GM23338 (cell line): Measurements from ENCODE around the gene UBASH3B. TPM values are rescaled to one million over a fixed set of nuclear protein-coding genes. Genes with fewer than 3 reads are reported as not detected.

Source experiments
- ATAC-seq: fragments of 200-7000 bp; cut with Tn5 transposase; 3 replicates; pipeline ENCODE4 v1.9.1; 2020
- DNase-seq: peaks from one replicate; pipeline ENCODE4 v3.0.0-alpha.2; 2015; ENCODE audit warnings: low spot score
- H2AFZ ChIP-seq: fragments of 200-600 bp; sonication (generic); 2 replicates; pipeline ENCODE4 v1.8.0; 2016; ENCODE audit warnings: antibody characterized with exemption, mild to moderate bottlenecking, moderate library complexity
- H3F3A ChIP-seq: fragments of 200-600 bp; sonication (generic); replicated peaks from 2 replicates; pipeline ENCODE4 v1.8.0; 2017; ENCODE audit warnings: antibody characterized with exemption, mixed run types, low read depth
- H3K27ac ChIP-seq: fragments of 200-600 bp; sonication (generic); 2 replicates; pipeline ENCODE4 v1.6.1; 2016; ENCODE audit warnings: low read depth
- H3K27me3 ChIP-seq: fragments of 200-600 bp; sonication (generic); 2 replicates; pipeline ENCODE4 v1.8.0; 2016; ENCODE audit warnings: mild to moderate bottlenecking, mixed run types, moderate library complexity; ENCODE audit not compliant: insufficient read depth
- H3K36me3 ChIP-seq: fragments of 200-600 bp; sonication (generic); 2 replicates; pipeline ENCODE4 v1.8.0; 2016; ENCODE audit warnings: mild to moderate bottlenecking; ENCODE audit not compliant: insufficient read depth
- H3K4me1 ChIP-seq: fragments of 200-600 bp; sonication (generic); 2 replicates; pipeline ENCODE4 v1.8.0; 2016; ENCODE audit warnings: mild to moderate bottlenecking, moderate library complexity; ENCODE audit not compliant: insufficient read depth
- H3K4me2 ChIP-seq: fragments of 200-600 bp; sonication (generic); 2 replicates; pipeline ENCODE4 v1.7.1; 2017; ENCODE audit warnings: mixed run types
- H3K4me3 ChIP-seq: fragments of 200-600 bp; sonication (generic); 2 replicates; pipeline ENCODE4 v1.6.1; 2016; ENCODE audit warnings: mixed run types
- H3K79me2 ChIP-seq: fragments of 200-600 bp; sonication (generic); replicated peaks from 2 replicates; pipeline ENCODE4 v1.8.0; 2017; ENCODE audit warnings: mild to moderate bottlenecking; ENCODE audit not compliant: insufficient read depth
- H3K9me2 ChIP-seq: fragments of 200-600 bp; sonication (generic); 2 replicates; pipeline ENCODE4 v1.8.0; 2017; ENCODE audit not compliant: insufficient read depth
- H4K20me1 ChIP-seq: fragments of 200-600 bp; sonication (generic); replicated peaks from 2 replicates; pipeline ENCODE4 v1.8.0; 2017; ENCODE audit warnings: mild to moderate bottlenecking; ENCODE audit not compliant: insufficient read depth
- H3K27ac Mint-ChIP-seq: 2 replicates; pipeline ENCODE4 v1.8.0; 2020; ENCODE audit warnings: inconsistent platforms, mild to moderate bottlenecking, moderate library complexity, mixed read lengths
- H3K27me3 Mint-ChIP-seq: 3 replicates; pipeline ENCODE4 v1.8.0; 2022; ENCODE audit warnings: low read depth, mild to moderate bottlenecking, moderate library complexity, mixed read lengths, inconsistent platforms; ENCODE audit not compliant: insufficient read depth, poor library complexity
- H3K36me3 Mint-ChIP-seq: 3 replicates; pipeline ENCODE4 v1.8.0; 2021; ENCODE audit warnings: low read depth, mild to moderate bottlenecking, inconsistent platforms, moderate library complexity, mixed read lengths
- H3K4me1 Mint-ChIP-seq: 3 replicates; pipeline ENCODE4 v1.8.0; 2020; ENCODE audit warnings: mild to moderate bottlenecking, inconsistent platforms, mixed read lengths
- H3K4me3 Mint-ChIP-seq: 3 replicates; pipeline ENCODE4 v1.8.0; 2021; ENCODE audit warnings: moderate library complexity, mild to moderate bottlenecking, inconsistent platforms, mixed read lengths
- H3K9me3 Mint-ChIP-seq: 3 replicates; pipeline ENCODE4 v1.8.0; 2020; ENCODE audit warnings: moderate library complexity, mild to moderate bottlenecking, inconsistent platforms, mixed read lengths
- CREB1 ChIP-seq: fragments of 250-450 bp; sonication (Bioruptor Pico); IDR thresholded peaks from 2 replicates; pipeline ENCODE4 v1.5.0; 2020; ENCODE audit warnings: low read depth, mild to moderate bottlenecking, moderate library complexity
- EZH2 ChIP-seq: fragments of 200-600 bp; sonication (generic); IDR thresholded peaks from one replicate; pipeline ENCODE4 v1.8.0; 2017; ENCODE audit warnings: antibody characterized with exemption, mild to moderate bottlenecking, low read depth; ENCODE audit not compliant: unreplicated experiment
- JUNB ChIP-seq: IDR thresholded peaks from one replicate; pipeline ENCODE4 v1.6.1; 2016; ENCODE audit warnings: antibody characterized with exemption; ENCODE audit not compliant: unreplicated experiment
- NANOG ChIP-seq: IDR thresholded peaks from 2 replicates; pipeline ENCODE4 v1.6.1; 2016; ENCODE audit warnings: antibody characterized with exemption, borderline replicate concordance
- POLR2AphosphoS5 ChIP-seq: IDR thresholded peaks from 2 replicates; pipeline ENCODE4 v1.6.1; 2016; ENCODE audit warnings: antibody characterized with exemption, low read depth
- polyA plus RNA-seq: library from polyadenylated mRNA; unstranded; fragments of >200 nt; fragmentation: Nextera tagmentation; extraction: Ambion mirVana; gene quantifications from 2 replicates; pipeline ENCODE4 v1.2.1, GENCODE V29; 2016
- total RNA-seq: library from RNA; depleted of rRNA; stranded (reverse); fragments of >200 nt; shearing (Covaris generic); gene quantifications from 2 replicates; pipeline ENCODE4 v1.2.3, GENCODE V29; 2014
- TF ChIP-seq, protein P1 (sequence below): fragments of 250-450 bp; sonication (Bioruptor Pico); IDR thresholded peaks from 2 replicates; pipeline ENCODE4 v1.5.0; 2020; ENCODE audit warnings: mild to moderate bottlenecking, moderate library complexity

Gene UBASH3B
- total and polyA plus RNA-seq, 2 experiments from 2014 or later = 2.1 to 12.0 TPM

DNA sequence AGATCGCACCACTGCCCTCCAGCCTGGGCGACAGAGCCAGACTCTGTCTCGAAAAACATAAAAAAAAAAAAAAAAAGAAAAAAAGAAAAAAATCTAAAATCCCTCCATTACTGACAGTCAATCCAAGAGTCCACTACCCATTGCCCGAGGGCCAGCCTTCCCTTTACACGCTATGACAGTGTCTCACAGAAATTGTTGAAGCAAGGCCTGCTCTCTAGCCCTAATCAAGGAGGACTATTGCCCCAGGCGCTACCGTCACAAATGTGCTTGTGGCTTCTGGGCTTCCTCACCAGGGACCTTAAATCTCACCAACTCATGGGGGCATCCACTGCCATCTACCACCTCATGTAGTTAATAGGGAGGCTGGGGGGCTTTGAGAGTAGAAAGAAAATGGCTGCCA lies 49.9 kb downstream of the UBASH3B start:
- no peak overlapping the region for H3K4me3 Mint-ChIP-seq
- no peaks in the 10 kb centered on the region for H3K27me3 Mint-ChIP-seq
- no peaks in the 10 kb centered on the region for H4K20me1 ChIP-seq
- H3K4me2 ChIP-seq = no peak overlapping the region
- TF ChIP-seq NANOG (no peak), JUNB (no peak), EZH2 (no peak)
- TF ChIP-seq, protein P1, sequence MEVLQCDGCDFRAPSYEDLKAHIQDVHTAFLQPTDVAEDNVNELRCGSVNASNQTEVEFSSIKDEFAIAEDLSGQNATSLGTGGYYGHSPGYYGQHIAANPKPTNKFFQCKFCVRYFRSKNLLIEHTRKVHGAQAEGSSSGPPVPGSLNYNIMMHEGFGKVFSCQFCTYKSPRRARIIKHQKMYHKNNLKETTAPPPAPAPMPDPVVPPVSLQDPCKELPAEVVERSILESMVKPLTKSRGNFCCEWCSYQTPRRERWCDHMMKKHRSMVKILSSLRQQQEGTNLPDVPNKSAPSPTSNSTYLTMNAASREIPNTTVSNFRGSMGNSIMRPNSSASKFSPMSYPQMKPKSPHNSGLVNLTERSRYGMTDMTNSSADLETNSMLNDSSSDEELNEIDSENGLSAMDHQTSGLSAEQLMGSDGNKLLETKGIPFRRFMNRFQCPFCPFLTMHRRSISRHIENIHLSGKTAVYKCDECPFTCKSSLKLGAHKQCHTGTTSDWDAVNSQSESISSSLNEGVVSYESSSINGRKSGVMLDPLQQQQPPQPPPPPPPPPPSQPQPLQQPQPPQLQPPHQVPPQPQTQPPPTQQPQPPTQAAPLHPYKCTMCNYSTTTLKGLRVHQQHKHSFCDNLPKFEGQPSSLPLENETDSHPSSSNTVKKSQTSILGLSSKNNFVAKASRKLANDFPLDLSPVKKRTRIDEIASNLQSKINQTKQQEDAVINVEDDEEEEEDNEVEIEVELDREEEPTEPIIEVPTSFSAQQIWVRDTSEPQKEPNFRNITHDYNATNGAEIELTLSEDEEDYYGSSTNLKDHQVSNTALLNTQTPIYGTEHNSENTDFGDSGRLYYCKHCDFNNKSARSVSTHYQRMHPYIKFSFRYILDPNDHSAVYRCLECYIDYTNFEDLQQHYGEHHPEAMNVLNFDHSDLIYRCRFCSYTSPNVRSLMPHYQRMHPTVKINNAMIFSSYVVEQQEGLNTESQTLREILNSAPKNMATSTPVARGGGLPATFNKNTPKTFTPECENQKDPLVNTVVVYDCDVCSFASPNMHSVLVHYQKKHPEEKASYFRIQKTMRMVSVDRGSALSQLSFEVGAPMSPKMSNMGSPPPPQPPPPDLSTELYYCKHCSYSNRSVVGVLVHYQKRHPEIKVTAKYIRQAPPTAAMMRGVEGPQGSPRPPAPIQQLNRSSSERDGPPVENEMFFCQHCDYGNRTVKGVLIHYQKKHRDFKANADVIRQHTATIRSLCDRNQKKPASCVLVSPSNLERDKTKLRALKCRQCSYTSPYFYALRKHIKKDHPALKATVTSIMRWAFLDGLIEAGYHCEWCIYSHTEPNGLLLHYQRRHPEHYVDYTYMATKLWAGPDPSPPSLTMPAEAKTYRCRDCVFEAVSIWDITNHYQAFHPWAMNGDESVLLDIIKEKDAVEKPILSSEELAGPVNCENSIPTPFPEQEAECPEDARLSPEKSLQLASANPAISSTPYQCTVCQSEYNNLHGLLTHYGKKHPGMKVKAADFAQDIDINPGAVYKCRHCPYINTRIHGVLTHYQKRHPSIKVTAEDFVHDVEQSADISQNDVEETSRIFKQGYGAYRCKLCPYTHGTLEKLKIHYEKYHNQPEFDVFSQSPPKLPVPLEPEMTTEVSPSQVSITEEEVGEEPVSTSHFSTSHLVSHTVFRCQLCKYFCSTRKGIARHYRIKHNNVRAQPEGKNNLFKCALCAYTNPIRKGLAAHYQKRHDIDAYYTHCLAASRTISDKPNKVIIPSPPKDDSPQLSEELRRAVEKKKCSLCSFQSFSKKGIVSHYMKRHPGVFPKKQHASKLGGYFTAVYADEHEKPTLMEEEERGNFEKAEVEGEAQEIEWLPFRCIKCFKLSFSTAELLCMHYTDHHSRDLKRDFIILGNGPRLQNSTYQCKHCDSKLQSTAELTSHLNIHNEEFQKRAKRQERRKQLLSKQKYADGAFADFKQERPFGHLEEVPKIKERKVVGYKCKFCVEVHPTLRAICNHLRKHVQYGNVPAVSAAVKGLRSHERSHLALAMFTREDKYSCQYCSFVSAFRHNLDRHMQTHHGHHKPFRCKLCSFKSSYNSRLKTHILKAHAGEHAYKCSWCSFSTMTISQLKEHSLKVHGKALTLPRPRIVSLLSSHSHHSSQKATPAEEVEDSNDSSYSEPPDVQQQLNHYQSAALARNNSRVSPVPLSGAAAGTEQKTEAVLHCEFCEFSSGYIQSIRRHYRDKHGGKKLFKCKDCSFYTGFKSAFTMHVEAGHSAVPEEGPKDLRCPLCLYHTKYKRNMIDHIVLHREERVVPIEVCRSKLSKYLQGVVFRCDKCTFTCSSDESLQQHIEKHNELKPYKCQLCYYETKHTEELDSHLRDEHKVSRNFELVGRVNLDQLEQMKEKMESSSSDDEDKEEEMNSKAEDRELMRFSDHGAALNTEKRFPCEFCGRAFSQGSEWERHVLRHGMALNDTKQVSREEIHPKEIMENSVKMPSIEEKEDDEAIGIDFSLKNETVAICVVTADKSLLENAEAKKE (CRISPR knock-in tag) = no peak
- no peaks in the 10 kb centered on the region for H3K9me3 Mint-ChIP-seq
- no peaks in the 10 kb centered on the region for H3F3A ChIP-seq
- H3K27me3 ChIP-seq = no peaks in the 10 kb centered on the region
- H2AFZ ChIP-seq = no peak overlapping the region
- ATAC-seq (no peak), DNase-seq (no peak)
- H3K9me2 ChIP-seq = 0 out of 2 replicates have a peak, but pooled peaks cover 6% of the 10 kb centered on the region
- H3K36me3 Mint-ChIP-seq = no peaks in the 10 kb centered on the region
- H3K27ac Mint-ChIP-seq = no peak overlapping the region
- H3K4me1 ChIP-seq = no peaks in the 10 kb centered on the region
- no peak overlapping the region for H3K4me3 ChIP-seq
- H3K27ac ChIP-seq = no peak overlapping the region
- no peaks in the 10 kb centered on the region for H3K79me2 ChIP-seq
- H3K36me3 ChIP-seq = no peaks in the 10 kb centered on the region
- H3K4me1 Mint-ChIP-seq = peaks cover 3% of the 10 kb centered on the region; the same call in 1 of the 3 replicates

GRCh38 chr11:122706291-122707088 lies 51.0 kb downstream of the UBASH3B start:
- H3K4me1 Mint-ChIP-seq = peaks cover 6% of the 10 kb centered on the region; the same call in 2 of the 3 replicates
- H3K4me2 ChIP-seq = no peak overlapping the region
- H2AFZ ChIP-seq = no peak overlapping the region
- H4K20me1 ChIP-seq = no peaks in the 10 kb centered on the region
- no peak overlapping the region for H3K27ac Mint-ChIP-seq
- no peaks in the 10 kb centered on the region for H3F3A ChIP-seq
- no peaks in the 10 kb centered on the region for H3K27me3 ChIP-seq
- no peak for TF ChIP-seq POLR2AphosphoS5
- no peak for TF ChIP-seq NANOG
- no peak for TF ChIP-seq CREB1 (CRISPR knock-in tag)
- H3K9me2 ChIP-seq = 0 out of 2 replicates have a peak, but pooled peaks cover 6% of the 10 kb centered on the region
- no peak overlapping the region for H3K4me3 Mint-ChIP-seq
- H3K4me3 ChIP-seq = no peak overlapping the region
- H3K79me2 ChIP-seq = no peaks in the 10 kb centered on the region
- no peaks in the 10 kb centered on the region for H3K9me3 Mint-ChIP-seq
- H3K27me3 Mint-ChIP-seq = no peaks in the 10 kb centered on the region
- H3K27ac ChIP-seq = no peak overlapping the region
- ATAC-seq (no peak), DNase-seq (no peak)
- H3K36me3 ChIP-seq = no peaks in the 10 kb centered on the region
- H3K4me1 ChIP-seq = no peaks in the 10 kb centered on the region
- H3K36me3 Mint-ChIP-seq = no peaks in the 10 kb centered on the region
